ENCODE data around the gene ANK3.

The ANK3 gene

DNA sequence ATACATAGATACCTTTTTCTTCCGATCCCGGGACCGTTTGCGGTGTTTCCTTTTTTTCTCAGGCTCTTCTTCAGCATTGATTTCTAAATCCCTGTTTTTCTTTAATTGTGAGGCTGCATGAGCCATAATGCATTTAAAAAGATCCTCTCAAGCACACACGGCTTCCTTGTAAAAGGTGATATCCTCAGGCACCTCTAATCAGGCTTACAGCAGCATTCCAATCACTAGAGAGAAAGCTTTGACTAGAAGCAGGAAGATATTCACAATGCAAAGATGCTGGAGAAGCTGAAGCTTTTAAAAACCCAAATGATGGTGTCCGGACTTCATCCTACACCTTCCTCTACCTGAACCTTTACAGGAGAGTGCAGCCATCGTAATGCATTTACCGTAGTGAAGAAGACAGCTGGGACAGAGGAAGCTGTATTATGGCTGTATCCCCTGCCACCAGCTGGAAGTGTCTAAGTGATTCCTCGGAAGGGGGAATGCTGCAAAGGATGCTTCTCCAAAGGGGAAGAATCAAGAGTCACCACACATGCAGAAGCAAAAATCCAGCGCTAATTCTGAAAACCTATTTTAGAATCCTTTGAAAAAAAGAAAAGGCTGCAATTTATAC is at the start of gene ANK3:
Gene ANK3 (minus strand): TSS at position 463 of the 613 bp plus-strand sequence. CDS start 337 bp downstream, at position 126.
- no peak within 1 kb of the TSS for H3K4me3 ChIP-seq (ENCODE audit: low read depth, low read length)
- no peak for TF ChIP-seq MYC (IDR thresholded peaks at IDR 0.05; ENCODE audit: low read depth, low read length)
- TF ChIP-seq, protein P1, sequence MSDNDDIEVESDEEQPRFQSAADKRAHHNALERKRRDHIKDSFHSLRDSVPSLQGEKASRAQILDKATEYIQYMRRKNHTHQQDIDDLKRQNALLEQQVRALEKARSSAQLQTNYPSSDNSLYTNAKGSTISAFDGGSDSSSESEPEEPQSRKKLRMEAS (IDR thresholded peaks at IDR 0.05; ENCODE audit: low read depth, low read length) = no peak
- TF ChIP-seq, protein P2, sequence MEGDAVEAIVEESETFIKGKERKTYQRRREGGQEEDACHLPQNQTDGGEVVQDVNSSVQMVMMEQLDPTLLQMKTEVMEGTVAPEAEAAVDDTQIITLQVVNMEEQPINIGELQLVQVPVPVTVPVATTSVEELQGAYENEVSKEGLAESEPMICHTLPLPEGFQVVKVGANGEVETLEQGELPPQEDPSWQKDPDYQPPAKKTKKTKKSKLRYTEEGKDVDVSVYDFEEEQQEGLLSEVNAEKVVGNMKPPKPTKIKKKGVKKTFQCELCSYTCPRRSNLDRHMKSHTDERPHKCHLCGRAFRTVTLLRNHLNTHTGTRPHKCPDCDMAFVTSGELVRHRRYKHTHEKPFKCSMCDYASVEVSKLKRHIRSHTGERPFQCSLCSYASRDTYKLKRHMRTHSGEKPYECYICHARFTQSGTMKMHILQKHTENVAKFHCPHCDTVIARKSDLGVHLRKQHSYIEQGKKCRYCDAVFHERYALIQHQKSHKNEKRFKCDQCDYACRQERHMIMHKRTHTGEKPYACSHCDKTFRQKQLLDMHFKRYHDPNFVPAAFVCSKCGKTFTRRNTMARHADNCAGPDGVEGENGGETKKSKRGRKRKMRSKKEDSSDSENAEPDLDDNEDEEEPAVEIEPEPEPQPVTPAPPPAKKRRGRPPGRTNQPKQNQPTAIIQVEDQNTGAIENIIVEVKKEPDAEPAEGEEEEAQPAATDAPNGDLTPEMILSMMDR (IDR thresholded peaks at IDR 0.05; ENCODE audit: low read depth, low read length) = no peak
- TF ChIP-seq POLR2A (IDR thresholded peaks at IDR 0.05; ENCODE audit: extremely low read depth, insufficient read length) = no peak
- DNase-seq (ENCODE audit: low read depth) = no peak

DNA sequence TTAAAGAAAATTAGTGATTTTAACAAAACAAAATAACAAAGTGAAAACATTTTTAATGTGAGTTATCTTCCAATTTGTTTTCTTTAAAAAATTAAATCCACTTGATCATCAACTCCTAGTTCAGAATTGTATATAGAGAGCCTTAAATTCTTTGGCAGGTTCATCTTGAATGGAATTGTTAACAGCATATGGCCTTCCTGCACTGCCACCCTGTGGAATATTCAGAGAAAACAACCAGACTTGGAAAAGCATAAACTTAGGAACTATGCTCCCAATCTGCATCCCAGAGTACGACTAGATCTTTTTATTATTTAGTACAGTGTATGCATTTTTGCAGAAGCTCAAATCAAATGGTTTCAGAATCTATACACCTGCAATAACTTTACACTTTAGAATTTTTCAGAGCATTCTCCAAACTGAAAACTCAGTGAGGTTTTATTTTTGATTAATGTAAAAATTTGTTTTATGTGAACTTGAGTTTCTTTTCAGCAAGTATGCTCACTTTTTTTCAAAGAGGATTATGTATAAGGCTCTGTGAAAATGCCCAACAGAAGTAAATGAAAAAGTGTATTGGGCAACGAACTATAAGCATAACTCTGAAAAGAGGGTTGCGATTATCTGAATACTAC is 44.9 kb upstream of the ANK3 start:
- H3K4me3 ChIP-seq (ENCODE audit: low read depth, low read length) = no peak overlapping the region
- no peak for TF ChIP-seq MYC (IDR thresholded peaks at IDR 0.05; ENCODE audit: low read depth, low read length)
- TF ChIP-seq POLR2A (IDR thresholded peaks at IDR 0.05; ENCODE audit: extremely low read depth, insufficient read length) = no peak
- TF ChIP-seq, protein P2 (IDR thresholded peaks at IDR 0.05; ENCODE audit: low read depth, low read length) = peak; percentile 57
- TF ChIP-seq, protein P1 (IDR thresholded peaks at IDR 0.05; ENCODE audit: low read depth, low read length) = no peak
- peak; percentile 51 for DNase-seq (ENCODE audit: low read depth)

DNA sequence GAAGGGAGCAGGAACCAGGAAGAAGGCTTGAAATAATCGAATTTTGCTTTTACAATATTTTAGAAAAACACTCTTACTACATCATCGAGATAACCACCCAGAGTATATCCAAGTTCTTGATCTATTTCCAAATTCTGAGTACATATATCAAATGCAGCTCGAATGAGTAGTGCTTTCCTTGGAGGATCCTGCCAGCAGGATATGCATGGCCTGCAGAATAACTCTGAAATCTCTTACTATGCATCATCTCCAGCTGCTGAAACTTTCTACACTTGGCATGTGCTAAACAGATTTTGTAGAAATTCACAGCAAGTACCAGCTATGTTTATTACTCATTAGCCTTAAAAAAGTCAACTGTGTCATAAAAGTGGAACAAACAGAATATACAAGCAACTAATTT is 44.0 kb upstream of the ANK3 start:
- no peak for TF ChIP-seq POLR2A (IDR thresholded peaks at IDR 0.05; ENCODE audit: extremely low read depth, insufficient read length)
- TF ChIP-seq MYC (IDR thresholded peaks at IDR 0.05; ENCODE audit: low read depth, low read length) = no peak
- TF ChIP-seq, protein P2 (IDR thresholded peaks at IDR 0.05; ENCODE audit: low read depth, low read length) = no peak
- TF ChIP-seq, protein P1 (IDR thresholded peaks at IDR 0.05; ENCODE audit: low read depth, low read length) = no peak
- DNase-seq (ENCODE audit: low read depth) = no peak
- no peak overlapping the region for H3K4me3 ChIP-seq (ENCODE audit: low read depth, low read length)

DNA sequence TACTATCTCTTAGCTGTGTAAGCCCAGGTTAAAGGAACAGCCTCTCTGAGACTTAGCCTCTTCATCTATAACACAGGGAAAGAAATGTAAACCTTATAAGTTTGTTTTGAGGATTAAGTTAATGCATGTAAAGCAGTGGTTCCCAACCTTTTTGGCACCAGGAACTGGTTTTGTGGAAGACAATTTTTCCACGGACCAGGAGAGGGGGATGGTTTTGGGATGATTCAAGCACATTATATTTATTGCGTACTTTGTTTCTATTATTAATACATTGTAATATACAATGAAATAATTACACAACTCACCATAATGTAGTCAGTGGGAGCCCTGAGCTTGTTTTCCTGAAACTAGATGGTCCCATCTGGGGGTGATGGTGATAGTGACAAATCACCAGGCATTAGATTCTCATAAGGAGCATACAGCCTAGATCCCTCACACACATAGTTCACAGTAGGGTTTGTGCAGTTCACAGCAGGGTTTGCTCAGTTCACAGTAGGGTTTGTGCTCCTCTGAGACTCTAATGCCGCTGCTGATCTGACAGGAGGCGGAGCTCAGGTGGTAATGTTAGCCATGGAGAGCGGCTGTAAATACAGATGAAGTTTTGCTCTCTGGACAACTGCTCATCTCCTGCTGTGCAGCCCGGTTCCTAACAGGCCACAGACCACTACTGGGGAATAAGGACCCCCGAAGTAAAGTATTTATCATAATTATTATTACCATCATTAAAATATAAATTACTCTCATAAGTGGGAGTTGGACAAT is 41.3 kb upstream of the ANK3 start:
- no peak for DNase-seq (ENCODE audit: low read depth)
- TF ChIP-seq, protein P2 (IDR thresholded peaks at IDR 0.05; ENCODE audit: low read depth, low read length) = no peak
- H3K4me3 ChIP-seq (ENCODE audit: low read depth, low read length) = no peak overlapping the region

DNA sequence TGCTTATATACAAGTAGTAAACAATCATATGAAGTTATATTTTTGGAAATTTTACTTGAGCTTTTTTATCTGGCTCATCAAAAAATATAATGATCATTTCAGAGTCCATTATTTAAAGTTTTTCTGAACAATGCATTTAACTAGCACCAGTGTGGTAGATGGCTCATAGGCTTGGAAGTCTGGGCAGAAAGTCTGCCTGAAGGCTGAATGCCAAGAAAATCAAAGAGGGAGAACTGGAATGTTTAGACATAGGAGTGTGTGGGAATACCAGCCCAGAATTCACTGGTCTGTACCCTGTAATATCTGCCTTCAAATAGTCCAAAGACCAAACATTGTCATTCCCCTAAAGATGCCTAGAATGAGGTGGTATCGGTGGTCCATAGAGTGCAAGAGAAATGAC is 40.3 kb upstream of the ANK3 start:
- no peak overlapping the region for H3K4me3 ChIP-seq (ENCODE audit: low read depth, low read length)
- DNase-seq (ENCODE audit: low read depth) = no peak
- TF ChIP-seq POLR2A (IDR thresholded peaks at IDR 0.05; ENCODE audit: extremely low read depth, insufficient read length) = no peak
- TF ChIP-seq, protein P2 (IDR thresholded peaks at IDR 0.05; ENCODE audit: low read depth, low read length) = no peak
- TF ChIP-seq MYC (IDR thresholded peaks at IDR 0.05; ENCODE audit: low read depth, low read length) = no peak
- TF ChIP-seq, protein P1 (IDR thresholded peaks at IDR 0.05; ENCODE audit: low read depth, low read length) = no peak
